ENCODE data around the gene FN3KRP. TPM values are rescaled to one million over a fixed set of nuclear protein-coding genes. Genes with fewer than 3 reads are reported as not detected.

The FN3KRP gene
- polyA plus RNA-seq (ENCODE audit: insufficient read length in 4 of 4) = 10 to 100 TPM; 43.0 to 48.9 (median 47.4) TPM

DNA sequence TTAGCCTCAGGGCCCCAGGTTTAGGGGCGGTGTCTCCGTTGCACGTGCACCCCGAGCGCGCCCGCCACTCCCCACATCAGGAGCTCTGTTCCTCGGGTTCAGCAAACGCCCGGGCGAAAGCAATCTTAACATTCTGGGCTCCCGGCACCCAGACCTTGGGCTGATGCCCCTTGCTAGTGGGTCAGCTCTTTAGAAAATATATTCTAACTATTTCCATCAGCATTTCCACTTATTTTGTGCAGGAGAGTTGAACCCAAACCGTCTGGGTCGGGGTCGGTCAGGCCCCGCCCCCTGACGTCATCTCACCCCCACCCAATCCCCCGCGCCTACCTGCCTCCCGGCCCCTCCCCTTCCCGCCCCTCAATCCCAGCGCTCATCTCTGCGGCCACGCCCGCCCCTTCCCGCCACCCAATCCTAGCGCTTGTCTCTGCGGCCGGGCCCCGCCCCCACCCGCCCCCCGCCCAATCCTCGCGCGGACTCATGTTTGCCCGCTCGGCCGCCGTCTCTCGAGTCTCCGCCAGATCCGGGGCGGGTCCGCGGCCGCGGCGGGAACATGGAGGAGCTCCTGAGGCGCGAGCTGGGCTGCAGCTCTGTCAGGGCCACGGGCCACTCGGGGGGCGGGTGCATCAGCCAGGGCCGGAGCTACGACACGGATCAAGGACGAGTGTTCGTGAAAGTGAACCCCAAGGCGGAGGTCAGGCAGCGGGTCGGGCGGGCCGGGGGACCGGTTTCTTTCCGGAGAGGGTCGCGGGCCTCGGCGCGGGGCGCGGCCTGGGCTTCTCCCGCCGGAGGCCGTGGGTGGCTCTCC lies at the start of gene FN3KRP:
FN3KRP (plus strand) TSS at position 504 of the 808 bp plus-strand sequence; CDS start at position 554, 50 bp downstream.
- DNase-seq (ENCODE audit: low read depth in 4 of 4, low spot score in 3 of 4) = peak; percentile 85 to 90 (median 89)

GRCh38 chr17:82666931-82667667 lies 49.4 kb upstream of the FN3KRP start:
- DNase-seq (ENCODE audit: low read depth in 4 of 4, low spot score in 3 of 4) = no peak

DNA sequence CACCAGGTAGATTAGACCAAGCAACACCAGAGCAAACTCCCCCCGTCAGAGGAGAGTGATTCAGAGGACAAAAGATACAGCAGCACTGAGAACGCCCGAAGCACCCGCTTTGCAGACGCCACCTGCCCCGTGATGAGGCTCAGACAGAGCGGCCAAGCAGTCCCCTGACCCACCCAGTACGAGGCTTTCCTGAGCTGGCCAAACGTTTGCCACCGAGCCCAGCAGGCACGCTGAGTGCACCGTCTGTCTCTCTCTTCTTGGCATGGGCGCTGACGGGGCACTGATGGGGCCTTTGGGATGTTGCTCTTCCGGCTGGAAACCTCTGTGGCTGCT lies 48.9 kb upstream of the FN3KRP start:
- DNase-seq (ENCODE audit: low read depth in 4 of 4, low spot score in 3 of 4) = no peak

DNA sequence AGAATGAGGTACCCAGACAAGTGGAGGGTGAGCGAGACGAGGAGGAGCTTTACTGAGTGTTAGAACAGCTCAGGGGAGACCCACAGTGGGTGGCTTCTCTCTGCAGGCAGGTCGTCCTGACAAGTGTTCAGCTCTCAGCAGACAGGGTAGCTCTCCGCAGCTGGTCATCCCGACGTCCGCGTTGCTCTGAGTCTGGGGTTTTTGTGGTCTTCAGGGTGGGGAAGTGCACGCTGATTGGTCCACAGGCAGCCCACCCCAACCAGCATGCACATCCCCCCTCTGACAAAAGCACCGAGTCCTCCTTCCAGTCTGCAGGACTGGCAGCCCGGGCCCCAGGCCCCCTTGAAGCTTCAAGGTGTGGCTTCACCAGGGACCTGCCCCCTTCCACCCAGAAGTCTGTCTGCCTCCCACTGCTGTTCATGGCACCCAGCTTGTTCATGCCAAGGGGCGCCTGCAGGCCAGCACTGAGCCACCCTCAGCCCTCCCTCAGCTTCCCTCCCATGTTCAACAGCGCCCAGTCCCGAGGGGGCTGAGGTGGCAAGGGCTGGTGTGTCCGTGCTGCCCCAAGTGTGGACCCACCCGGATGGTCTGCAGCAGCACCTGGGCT lies 48.4 kb upstream of the FN3KRP start:
- DNase-seq (ENCODE audit: low read depth in 4 of 4, low spot score in 3 of 4) = no peak

DNA sequence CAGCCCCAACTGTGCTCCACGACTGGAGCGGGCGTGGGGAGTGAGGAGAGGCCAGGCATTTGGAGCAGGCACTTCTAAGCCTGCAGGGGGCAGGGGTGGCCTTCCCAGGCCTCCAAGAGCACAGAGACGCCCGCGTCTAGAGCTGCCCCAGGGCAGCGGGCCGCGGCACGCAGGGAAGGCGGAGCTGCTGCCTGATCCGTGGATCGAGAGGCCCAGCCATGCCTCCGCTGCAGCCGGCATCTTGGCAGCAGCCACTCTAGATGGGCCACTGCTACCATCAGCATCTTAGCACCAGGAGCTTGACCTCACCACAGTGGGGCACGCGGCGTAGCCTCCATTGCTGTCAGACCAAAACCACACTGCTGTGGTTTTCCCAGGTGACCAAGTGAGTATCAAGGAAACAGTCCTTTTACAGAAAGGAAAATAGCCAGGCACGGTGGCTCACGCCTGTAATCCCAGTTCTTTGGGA lies 47.8 kb upstream of the FN3KRP start:
- DNase-seq (ENCODE audit: low read depth in 4 of 4, low spot score in 3 of 4) = no peak

DNA sequence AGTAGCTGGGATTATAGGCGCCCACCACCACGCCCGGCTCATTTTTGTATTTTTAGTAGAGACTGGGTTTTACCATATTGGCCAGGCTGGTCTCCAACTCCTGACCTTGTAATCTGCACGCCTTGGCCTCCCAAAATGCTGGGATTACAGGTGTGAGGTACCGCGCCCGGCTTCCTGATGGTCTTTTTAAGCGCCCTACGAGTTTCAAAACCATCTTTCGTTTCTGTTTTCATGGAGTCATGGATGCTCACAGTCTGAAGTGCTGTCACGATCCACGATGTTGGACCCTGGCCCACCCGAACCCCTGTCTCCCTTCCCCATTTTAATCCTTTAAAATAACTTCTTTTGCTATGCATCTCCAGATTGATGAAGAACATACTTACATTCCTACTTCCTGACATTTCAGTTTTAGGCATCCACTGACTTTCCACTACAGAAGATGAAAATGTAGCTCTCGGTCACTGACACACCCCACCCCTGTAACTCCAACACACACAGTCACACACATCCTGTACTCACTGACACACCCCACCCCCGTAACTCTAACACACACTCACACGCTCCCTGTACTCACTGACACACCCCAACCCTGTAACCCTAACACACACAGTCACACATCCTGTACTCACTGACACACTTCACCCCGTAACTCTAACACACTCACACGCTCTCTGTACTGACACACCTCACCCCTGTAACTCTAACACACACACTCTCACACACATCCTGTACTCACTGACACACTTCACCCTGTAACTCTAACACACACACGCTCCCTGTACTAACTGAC lies 45.6 kb upstream of the FN3KRP start:
- DNase-seq (ENCODE audit: low read depth in 4 of 4, low spot score in 3 of 4) = no peak

- DNase-seq (ENCODE audit: low read depth in 4 of 4, low spot score in 3 of 4) = no peak
These were observed 41.6 kb upstream of the FN3KRP start for GRCh38 chr17:82674656-82675475.

DNA sequence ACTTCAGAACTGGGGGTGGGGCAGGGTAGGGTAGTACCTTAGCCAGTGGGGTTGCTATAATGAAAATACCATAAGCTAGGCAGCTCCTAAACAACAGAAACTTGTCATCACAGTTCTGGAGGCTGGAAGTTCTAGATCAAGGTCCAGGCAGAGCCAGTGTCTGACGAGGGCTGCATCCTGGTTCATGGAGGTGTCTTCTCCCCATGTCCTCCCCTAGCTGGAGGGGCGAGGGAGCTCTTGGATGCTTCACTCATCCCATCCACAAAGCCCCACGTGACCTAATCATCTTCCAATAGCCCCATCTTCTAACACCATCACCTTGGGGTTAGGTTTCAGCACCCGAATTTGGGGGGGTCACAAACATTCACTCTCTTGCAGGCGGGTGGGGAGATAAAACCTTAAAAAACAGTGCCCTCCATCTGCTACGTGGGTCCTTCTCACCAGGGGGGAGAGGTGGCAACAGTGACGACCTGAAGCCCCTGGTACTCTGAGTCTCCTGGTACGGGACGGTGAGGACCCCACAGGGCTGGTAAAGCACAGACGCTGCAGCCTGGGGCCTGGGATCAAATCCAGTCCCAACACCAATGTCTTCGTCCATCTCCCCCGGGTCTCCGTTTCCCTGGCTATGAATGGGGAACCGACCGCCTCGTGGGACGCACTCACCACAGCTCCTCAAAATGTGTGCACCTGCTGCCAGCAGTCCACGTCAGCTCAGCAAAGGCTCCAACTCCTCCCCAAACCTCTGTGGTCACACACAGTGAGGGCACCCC lies 40.8 kb upstream of the FN3KRP start:
- no peak for DNase-seq (ENCODE audit: low read depth in 4 of 4, low spot score in 3 of 4)

- no peak for DNase-seq (ENCODE audit: low read depth in 4 of 4, low spot score in 3 of 4)
These were observed 39.1 kb upstream of the FN3KRP start for GRCh38 chr17:82677353-82677925.

DNA sequence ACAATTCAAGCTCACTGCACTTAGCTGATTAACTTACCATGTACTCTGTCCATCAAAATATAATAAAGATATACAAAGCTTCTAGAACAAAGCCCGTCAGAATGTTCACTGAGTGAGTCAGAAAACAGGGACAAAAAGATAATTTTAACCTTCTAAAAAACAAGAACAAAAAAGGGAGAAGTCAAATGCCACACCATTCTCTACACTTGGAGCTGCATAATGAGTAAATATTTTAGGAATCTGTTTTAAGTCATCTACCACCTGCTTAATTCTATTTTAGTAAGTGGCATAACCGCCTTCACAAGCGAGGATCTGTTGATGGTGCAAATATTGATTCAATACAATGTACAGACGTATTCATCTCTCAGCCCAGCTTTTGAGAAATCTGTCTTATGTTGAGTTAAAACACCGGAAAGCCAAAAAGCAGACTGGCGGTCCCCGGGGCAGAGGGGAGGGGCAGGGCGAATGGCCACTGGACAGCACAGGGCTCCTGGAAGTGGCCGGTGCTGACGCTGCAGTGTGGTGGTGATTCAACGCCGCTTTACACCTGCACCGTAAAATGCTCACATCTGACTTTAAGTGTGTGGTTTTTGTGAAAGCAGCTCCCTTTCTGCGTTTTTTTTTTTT lies 38.1 kb upstream of the FN3KRP start:
- DNase-seq (ENCODE audit: low read depth in 4 of 4, low spot score in 3 of 4) = no peak

DNA sequence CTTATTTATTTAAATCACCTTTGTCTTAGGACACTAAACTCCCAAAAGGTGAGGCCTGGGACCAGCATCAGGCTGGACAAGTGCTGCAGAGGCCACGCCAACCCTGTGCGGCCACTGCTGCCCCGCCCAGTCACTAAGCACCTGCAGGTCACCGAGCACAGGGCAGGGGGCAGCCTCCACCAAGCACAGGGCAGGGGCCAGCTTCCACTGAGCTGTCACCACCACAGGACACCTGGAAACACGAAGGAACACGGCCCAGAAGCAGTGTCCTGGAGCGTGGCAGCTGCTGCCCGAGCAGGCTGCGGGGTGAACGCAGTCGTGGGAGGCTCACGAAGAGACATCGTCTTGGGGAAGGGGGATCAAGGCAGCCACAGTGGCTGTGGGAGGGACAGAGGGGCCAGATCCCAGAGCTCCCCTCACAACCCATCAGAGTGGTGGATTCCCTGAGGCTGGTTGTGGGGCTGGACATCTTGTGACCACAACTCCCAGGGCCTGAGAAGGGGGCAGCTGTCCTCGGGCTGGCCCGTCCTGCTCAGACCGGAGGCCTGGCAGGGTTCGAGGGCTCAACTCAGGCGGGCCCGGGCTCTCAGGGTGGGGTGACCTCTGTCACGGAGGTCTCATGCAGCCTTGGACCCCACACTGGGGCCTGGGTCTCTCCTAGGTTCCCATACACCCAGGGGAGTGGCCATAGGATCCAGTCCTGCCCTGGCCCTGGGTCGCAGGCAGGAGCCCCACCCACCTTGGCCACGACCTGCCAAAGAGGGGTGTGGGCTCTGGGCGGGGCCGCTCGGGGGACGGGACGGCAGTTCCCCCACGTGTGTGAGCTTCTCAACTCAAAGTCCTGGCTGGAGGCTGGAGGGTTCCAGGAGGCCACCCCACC lies 36.7 kb upstream of the FN3KRP start:
- DNase-seq (ENCODE audit: low read depth in 4 of 4, low spot score in 3 of 4) = no peak

GRCh38 chr17:82681547-82681946 lies 35.0 kb upstream of the FN3KRP start:
- DNase-seq (ENCODE audit: low read depth in 4 of 4, low spot score in 3 of 4) = no peak

DNA sequence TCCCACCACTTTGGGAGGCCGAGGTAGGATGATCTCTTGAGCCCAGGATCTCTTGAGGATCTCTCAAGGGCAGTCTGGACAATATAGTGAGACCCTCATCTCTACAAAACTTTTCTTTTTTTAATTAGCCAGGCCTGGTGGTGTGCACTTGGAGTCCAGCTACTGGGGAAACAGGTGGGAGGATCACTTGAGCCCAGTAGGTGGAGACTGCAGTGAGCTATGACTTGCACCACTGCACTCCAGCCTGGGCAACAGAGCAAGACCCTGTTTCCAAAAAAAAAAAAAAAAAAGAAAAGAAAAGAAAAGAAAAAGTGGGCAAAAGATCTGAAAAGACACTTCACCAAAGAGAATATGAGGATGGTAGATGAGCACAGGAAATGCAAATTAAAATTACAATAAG lies 33.0 kb upstream of the FN3KRP start:
- DNase-seq (ENCODE audit: low read depth in 4 of 4, low spot score in 3 of 4) = no peak

DNA sequence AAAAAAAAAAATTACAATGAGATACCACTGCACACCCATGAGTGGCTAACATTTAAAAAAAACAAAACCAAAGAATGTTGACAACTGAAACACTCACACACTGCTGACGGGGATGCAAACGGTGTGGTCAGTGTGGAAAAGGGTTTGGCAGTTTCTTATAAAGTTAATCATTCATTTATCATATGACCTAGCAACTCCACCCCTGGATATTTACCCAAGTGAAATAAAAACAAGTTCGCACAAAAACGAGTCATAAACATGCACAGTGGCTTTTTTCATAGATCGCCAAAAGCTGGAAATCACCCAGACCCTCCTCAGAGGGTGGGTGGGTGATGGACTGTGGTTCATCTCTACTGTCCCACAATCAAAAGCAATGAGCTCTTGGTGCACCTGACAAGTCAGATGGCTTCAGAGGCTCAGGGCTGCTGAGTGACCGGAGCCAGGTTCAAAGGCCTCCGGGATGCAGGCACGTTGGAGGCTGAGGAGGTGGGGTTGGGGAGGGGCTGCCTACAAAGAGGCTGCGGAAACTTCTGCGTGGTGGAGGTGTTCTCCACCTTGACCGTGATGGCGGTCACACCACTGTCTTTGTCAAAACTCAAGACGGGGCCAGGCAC lies 32.2 kb upstream of the FN3KRP start:
- no peak for DNase-seq (ENCODE audit: low read depth in 4 of 4, low spot score in 3 of 4)

- no peak for DNase-seq (ENCODE audit: low read depth in 4 of 4, low spot score in 3 of 4)
These were observed 31.2 kb upstream of the FN3KRP start for GRCh38 chr17:82685291-82685690.

DNA sequence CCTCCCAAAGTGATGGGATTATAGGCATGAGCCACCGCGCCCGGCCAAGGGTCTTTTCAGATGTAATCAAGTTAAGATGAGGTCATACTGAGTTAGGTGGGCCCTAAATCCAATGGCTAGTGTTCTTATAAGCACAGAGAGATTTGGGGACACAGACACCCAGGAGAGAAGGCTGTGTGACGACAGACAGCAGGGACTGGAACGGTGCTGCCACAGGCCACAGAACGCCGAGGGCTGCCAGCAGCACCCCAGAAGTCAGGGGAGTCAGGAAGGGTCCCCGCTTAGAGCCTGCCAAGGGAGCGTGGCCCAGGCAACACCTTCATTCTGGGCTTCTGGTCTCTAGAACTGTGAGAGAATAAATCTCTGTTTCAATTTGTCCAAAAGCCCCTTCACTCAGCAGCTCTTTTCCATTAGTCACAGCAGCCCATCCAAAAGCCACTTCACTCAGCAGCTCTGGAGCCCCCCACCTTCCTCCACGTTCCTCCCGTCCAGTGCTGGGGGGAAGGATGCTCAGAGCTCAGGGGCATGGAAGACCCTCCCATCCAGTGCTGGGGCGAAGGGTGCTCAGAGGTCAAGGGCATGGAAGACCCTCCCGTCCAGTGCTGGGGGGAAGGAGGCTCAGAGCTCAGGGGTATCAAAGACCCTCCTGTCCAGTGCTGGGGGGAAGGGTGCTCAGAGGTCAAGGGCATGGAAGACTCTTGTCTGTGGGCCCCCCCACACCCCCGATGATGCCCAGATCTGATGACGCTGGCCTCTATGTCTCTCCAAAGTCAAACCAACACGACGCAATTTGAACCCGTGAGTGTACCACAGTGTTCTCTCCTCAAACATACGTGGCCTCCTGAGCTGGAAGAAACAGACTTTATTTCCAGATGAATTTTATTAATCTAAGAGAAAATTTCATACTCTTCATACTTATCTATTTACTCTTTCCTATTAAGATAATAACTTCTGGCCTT lies 29.9 kb upstream of the FN3KRP start:
- DNase-seq (ENCODE audit: low read depth in 4 of 4, low spot score in 3 of 4) = no peak
